ENCODE results near the gene ZDHHC11B. TPM values are rescaled to one million over a fixed set of nuclear protein-coding genes. Genes with fewer than 3 reads are reported as not detected.
"Not testable (repeated sequence)": the region's sequence is repeated elsewhere in the genome, so short reads cannot be mapped to it uniquely, and the experiment has no call there.

The ZDHHC11B gene
- total RNA-seq, 2 experiments from 2014 or later, result 14.8 to 15.1 TPM

- Mint-ChIP-seq H3K4me1 (ENCODE audit: low read depth) (peaks cover 12% of the 10 kb centered on the region), H3K36me3 (ENCODE audit: low read depth) (no peaks in the 10 kb centered on the region), H3K27me3 (no peaks in the 10 kb centered on the region), H3K4me3 (no peak overlapping the region), H3K9me3 (no peaks in the 10 kb centered on the region), H3K27ac (no peak overlapping the region)
- Histone ChIP-seq H3K36me3 (ENCODE audit: insufficient read depth, low read length) (no peaks in the 10 kb centered on the region), H3K27me3 (ENCODE audit: control insufficient read depth in 1 of 2, insufficient read depth in 2 of 2, low read length in 2 of 2) (no peaks in the 10 kb centered on the region), H3K4me3 (ENCODE audit: low read length) (no peak overlapping the region), H3K4me1 (ENCODE audit: insufficient read depth, low read length) (no peaks in the 10 kb centered on the region), H3K9me3 (ENCODE audit: control insufficient read depth in 1 of 2, insufficient read depth in 1 of 2, low read length in 2 of 2) (no peaks in the 10 kb centered on the region), H3K27ac (ENCODE audit: low read depth in 1 of 2, low read length in 2 of 2) (no peak overlapping the region)
- peak in 1 of 14 experiments; percentile 0 for DNase-seq
- TF ChIP-seq, protein P1, sequence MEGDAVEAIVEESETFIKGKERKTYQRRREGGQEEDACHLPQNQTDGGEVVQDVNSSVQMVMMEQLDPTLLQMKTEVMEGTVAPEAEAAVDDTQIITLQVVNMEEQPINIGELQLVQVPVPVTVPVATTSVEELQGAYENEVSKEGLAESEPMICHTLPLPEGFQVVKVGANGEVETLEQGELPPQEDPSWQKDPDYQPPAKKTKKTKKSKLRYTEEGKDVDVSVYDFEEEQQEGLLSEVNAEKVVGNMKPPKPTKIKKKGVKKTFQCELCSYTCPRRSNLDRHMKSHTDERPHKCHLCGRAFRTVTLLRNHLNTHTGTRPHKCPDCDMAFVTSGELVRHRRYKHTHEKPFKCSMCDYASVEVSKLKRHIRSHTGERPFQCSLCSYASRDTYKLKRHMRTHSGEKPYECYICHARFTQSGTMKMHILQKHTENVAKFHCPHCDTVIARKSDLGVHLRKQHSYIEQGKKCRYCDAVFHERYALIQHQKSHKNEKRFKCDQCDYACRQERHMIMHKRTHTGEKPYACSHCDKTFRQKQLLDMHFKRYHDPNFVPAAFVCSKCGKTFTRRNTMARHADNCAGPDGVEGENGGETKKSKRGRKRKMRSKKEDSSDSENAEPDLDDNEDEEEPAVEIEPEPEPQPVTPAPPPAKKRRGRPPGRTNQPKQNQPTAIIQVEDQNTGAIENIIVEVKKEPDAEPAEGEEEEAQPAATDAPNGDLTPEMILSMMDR (IDR thresholded peaks at IDR 0.05), result no peak
- ChIA-PET CTCF (no interaction called here), POLR2A (no interaction called here)
- intact Hi-C loops (cut with DNase I, micrococcal nuclease), result no loop called here
- ATAC-seq (ENCODE audit: poor library complexity), result no peak
Observed at GRCh38 chr5:751496-751895, 33.0 kb downstream of the ZDHHC11B start.

DNA sequence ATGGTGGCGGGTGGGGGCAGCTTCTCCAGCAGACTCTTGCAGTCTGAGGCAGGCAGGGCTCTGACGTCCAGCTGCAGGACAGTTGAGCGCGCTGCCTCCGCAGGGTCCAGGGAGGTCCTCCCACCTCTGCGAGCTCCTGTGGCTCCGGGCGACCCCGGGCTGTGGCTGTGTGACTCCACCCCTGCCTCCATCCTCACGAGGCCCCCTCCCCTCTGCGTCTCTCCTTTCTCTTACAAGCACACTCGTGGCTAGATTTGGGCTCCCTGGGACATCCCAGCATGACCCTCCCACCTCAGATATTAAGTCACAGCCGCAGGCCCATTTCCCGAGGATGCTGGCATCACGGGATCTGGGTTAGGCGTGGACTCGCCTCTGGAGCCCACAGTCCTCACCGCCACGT lies 34.3 kb downstream of the ZDHHC11B start:
- CTCF ChIA-PET; intact Hi-C loops (cut with DNase I, micrococcal nuclease): not testable (repeated sequence)

DNA sequence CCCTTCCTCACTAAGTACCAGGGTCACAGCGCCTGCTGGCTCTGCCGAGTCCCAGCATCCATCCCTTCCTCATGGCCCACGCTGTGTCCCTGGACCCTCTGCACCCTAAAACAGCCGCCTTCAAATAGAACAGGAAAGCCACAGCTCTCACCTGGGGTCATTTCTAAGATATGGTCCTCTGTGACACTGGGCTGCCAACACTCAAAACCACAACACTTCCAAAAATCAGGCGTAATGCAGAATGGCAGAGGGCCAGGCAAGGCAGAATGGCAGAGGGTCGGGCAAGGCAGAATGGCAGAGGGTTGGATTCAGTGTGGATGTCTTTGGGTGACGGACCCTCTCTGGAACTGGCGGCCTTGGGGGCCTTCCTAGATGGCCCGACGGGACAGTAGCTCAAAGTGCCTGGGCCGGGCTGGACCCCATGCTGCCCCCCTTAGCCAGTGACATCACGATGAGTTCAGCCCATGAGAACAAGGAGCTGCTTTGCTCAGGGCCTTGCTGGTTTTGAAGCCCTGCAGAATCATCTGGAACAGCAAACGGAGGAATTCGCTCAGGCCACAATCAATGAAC lies 35.3 kb downstream of the ZDHHC11B start:
- TF ChIP-seq, protein P1 (IDR thresholded peaks at IDR 0.05), result no peak
- Histone ChIP-seq H3K9me3 (ENCODE audit: control insufficient read depth in 1 of 2, insufficient read depth in 1 of 2, low read length in 2 of 2) (no peaks in the 10 kb centered on the region), H3K4me1 (ENCODE audit: insufficient read depth, low read length) (no peaks in the 10 kb centered on the region), H3K27ac (ENCODE audit: low read depth in 1 of 2, low read length in 2 of 2) (no peak overlapping the region), H3K36me3 (ENCODE audit: insufficient read depth, low read length) (no peaks in the 10 kb centered on the region), H3K4me3 (ENCODE audit: low read length) (no peak overlapping the region), H3K27me3 (ENCODE audit: control insufficient read depth in 1 of 2, insufficient read depth in 2 of 2, low read length in 2 of 2) (no peaks in the 10 kb centered on the region)
- DNase-seq (peak in 1 of 14 experiments; percentile 0), ATAC-seq (ENCODE audit: poor library complexity) (no peak)
- peaks cover 3% of the 10 kb centered on the region for H3K4me1 Mint-ChIP-seq (ENCODE audit: low read depth)
- POLR2A ChIA-PET, result no interaction called here
- no peak overlapping the region for H3K27ac Mint-ChIP-seq
- no peaks in the 10 kb centered on the region for H3K36me3 Mint-ChIP-seq (ENCODE audit: low read depth)
- CTCF ChIA-PET, result no interaction called here
- no peaks in the 10 kb centered on the region for H3K27me3 Mint-ChIP-seq
- intact Hi-C loops (cut with DNase I, micrococcal nuclease), result no loop called here
- H3K4me3 Mint-ChIP-seq, result no peak overlapping the region
- no peaks in the 10 kb centered on the region for H3K9me3 Mint-ChIP-seq

More for the DNA sequence above, 34.3 kb downstream of the ZDHHC11B start:
- H3K27ac Mint-ChIP-seq; H3K9me3 ChIP-seq (ENCODE audit: control insufficient read depth in 1 of 2, insufficient read depth in 1 of 2, low read length in 2 of 2); H3K4me1 Mint-ChIP-seq (ENCODE audit: low read depth); H3K4me3 ChIP-seq (ENCODE audit: low read length); ATAC-seq (ENCODE audit: poor library complexity); H3K4me1 ChIP-seq (ENCODE audit: insufficient read depth, low read length); H3K9me3 Mint-ChIP-seq; H3K27me3 Mint-ChIP-seq; H3K27ac ChIP-seq (ENCODE audit: low read depth in 1 of 2, low read length in 2 of 2); H3K4me3 Mint-ChIP-seq; H3K27me3 ChIP-seq (ENCODE audit: control insufficient read depth in 1 of 2, insufficient read depth in 2 of 2, low read length in 2 of 2); H3K36me3 ChIP-seq (ENCODE audit: insufficient read depth, low read length); H3K36me3 Mint-ChIP-seq (ENCODE audit: low read depth); POLR2A ChIA-PET: not testable (repeated sequence)
- peak in 1 of 14 experiments; percentile 1 for DNase-seq

- H3K4me1 Mint-ChIP-seq (ENCODE audit: low read depth); ATAC-seq (ENCODE audit: poor library complexity); H3K9me3 ChIP-seq (ENCODE audit: control insufficient read depth in 1 of 2, insufficient read depth in 1 of 2, low read length in 2 of 2); CTCF ChIA-PET; H3K27ac Mint-ChIP-seq; intact Hi-C loops (cut with DNase I, micrococcal nuclease); H3K27ac ChIP-seq (ENCODE audit: low read depth in 1 of 2, low read length in 2 of 2); POLR2A ChIA-PET; H3K27me3 ChIP-seq (ENCODE audit: control insufficient read depth in 1 of 2, insufficient read depth in 2 of 2, low read length in 2 of 2); H3K4me3 ChIP-seq (ENCODE audit: low read length); H3K4me1 ChIP-seq (ENCODE audit: insufficient read depth, low read length); H3K36me3 Mint-ChIP-seq (ENCODE audit: low read depth); H3K27me3 Mint-ChIP-seq; H3K4me3 Mint-ChIP-seq; H3K36me3 ChIP-seq (ENCODE audit: insufficient read depth, low read length); H3K9me3 Mint-ChIP-seq: not testable (repeated sequence)
- DNase-seq, result peak in 1 of 14 experiments; percentile 0
Observed at GRCh38 chr5:748011-748980, 36.2 kb downstream of the ZDHHC11B start.

GRCh38 chr5:747303-747844 lies 37.2 kb downstream of the ZDHHC11B start:
- ATAC-seq (ENCODE audit: poor library complexity); intact Hi-C loops (cut with DNase I, micrococcal nuclease); H3K4me1 ChIP-seq (ENCODE audit: insufficient read depth, low read length); H3K9me3 ChIP-seq (ENCODE audit: control insufficient read depth in 1 of 2, insufficient read depth in 1 of 2, low read length in 2 of 2); H3K36me3 Mint-ChIP-seq (ENCODE audit: low read depth); H3K4me3 Mint-ChIP-seq; H3K27ac Mint-ChIP-seq; H3K4me3 ChIP-seq (ENCODE audit: low read length); H3K36me3 ChIP-seq (ENCODE audit: insufficient read depth, low read length); H3K27me3 Mint-ChIP-seq; H3K27ac ChIP-seq (ENCODE audit: low read depth in 1 of 2, low read length in 2 of 2); DNase-seq; H3K9me3 Mint-ChIP-seq; CTCF ChIA-PET; POLR2A ChIA-PET; H3K4me1 Mint-ChIP-seq (ENCODE audit: low read depth); H3K27me3 ChIP-seq (ENCODE audit: control insufficient read depth in 1 of 2, insufficient read depth in 2 of 2, low read length in 2 of 2): not testable (repeated sequence)
